Measurements from ENCODE around the gene STX12.

STX12 gene

DNA sequence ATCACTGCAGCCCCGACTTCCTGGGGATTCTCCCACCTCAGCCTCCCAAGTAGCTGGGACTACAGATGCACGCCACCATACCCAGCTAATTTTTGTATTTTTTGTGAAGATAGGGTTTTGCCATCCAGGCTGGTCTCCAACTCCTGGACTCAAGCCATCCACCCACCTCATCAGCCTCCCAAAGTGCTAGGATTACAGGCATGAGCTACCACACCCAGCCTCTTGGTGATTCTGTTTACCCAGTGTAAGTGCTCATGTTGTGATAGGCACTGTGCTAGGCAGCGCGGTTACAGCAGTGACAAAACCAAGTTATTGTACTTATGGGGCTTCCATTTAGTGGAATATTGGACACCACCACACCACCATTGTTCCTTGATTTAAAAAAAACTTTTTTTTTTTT is 9.7 kb upstream of the STX12 start:
- no peak for TF ChIP-seq CTCF (IDR thresholded peaks at IDR 0.05)

DNA sequence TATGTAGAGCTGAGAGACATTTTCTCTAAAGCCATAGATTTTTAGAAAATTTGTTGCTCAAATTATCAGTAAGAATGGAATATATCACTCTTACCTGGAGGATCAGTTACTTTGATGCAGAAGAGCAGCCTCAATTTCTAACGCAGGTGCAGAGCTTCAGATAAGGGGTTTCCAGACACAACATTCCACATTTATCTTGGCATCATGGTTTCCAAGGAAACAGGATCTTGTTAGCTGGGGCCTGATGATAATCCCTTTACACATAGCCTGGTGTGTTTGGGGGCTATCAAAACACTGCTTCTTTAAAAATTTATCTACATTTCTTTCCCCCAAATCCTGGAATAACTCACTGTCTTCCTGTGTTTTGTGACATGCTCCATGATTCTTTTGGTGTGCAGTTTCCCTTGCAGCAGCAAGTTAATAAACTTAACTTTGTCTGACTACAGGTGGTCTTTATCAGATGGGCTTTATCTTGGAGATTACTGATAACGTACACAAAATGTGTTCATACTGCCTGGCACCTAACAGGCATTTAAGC is 2.7 kb upstream of the STX12 start:
- no peak for TF ChIP-seq CTCF (IDR thresholded peaks at IDR 0.05)

DNA sequence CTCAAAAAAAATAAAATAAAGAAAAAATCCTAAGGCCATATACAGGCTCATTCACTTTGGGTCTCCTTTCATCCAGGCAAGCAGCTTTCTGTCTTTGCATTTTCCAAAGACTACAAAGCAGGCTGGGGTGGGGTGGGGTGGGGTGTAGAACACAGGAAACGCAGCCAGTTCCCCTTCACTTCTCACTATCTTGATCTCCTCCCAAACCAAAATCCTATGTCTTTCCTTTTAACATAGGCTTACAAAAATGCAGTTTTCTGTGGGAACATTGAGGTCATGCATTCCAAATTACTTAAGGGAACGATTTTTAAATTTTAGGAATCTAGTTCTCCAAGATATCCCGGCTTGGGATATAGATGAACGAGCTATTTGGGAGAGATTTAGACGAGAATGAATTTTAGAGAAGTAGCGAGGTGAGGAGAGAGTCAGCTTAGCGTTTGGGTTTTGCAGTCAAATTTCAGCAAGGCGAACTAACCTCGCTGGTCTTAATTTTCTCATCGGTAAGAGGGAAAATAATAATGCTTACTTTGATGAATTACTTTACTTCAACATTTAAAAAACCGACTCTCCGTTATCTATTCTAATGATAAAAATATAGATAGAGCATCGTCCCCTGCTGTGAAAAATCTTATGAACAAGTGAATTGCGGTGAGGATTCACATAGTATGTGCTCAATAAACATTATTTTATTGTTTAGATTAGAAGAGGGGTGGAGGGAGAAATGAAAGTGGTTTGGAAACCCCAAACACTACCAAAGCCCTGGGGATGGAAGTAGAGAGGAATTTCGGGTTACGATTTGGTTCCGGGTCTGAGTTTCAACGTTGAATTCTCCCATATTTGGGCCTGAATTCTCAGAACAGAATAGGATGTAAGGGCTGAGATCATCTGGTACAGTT is 735 bp upstream of the STX12 start:
- no peak for TF ChIP-seq CTCF (IDR thresholded peaks at IDR 0.05)

- TF ChIP-seq CTCF (IDR thresholded peaks at IDR 0.05) = no peak
These were observed 917 bp downstream of the STX12 start for GRCh38 chr1:27773826-27774445.

DNA sequence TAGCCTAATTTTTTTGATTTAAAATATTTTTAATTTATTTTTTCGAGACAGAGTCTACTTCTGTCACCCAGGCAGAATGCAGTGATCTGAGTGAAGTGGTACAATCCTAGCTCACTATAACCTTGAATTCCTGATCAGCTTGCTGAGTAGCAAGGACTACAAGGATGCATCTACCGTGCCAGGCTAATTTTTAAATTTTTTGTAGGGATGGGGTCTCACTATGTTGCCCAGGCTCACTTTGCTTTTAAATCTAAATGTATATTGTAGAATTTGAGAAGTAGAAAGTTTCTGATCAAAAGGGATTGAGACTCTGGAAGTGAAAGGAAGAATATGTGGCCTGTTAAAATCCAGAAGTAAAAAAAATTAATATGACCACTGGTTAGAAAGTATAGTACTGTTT is 1.6 kb downstream of the STX12 start:
- no peak for TF ChIP-seq CTCF (IDR thresholded peaks at IDR 0.05)

DNA sequence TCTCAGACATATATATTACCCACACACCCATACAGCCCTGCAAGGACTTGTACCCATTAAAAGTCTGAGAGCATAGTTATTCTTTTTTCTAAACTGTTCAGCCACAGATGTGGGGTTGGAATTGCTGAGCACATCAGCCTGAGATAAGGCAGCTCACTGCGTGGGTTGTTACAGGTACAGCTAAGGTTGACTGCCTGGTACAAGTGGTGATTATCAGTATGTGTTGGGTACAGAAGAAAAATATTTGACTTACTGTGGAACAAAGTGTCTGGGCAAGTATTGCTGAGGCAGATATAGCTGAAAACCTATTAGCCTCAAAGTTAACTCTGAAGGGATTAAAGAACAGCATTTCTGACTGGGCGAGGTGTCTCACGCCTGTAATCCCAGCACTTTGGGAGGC is 5.0 kb downstream of the STX12 start:
- no peak for TF ChIP-seq CTCF (IDR thresholded peaks at IDR 0.05)

- no peak for TF ChIP-seq CTCF (IDR thresholded peaks at IDR 0.05)
These were observed 6.1 kb downstream of the STX12 start for GRCh38 chr1:27779122-27779521.
